Hematopoietic multipotent progenitor cell treated with erythropoietin and hydrocortisone succinate and interleukin-3 and kit ligand, for 17 days (in vitro differentiated cells): Measurements from ENCODE around the gene TIPRL.
A peak's percentile ranks its signal among the peaks of the same experiment; 100 is the strongest.
"Not testable (repeated sequence)": the region's sequence is repeated elsewhere in the genome, so short reads cannot be mapped to it uniquely, and the experiment has no call there.

Source experiments
- DNase-seq: peaks from one replicate; pipeline ENCODE4 v3.0.0-alpha.2; 2015; ENCODE audit warnings: low spot score

The TIPRL gene

GRCh38 chr1:168159251-168159650 lies 19.5 kb upstream of the TIPRL start:
- DNase-seq = no peak

GRCh38 chr1:168159979-168160378 lies 18.8 kb upstream of the TIPRL start:
- no peak for DNase-seq

- peak; percentile 48 for DNase-seq
These were observed 17.3 kb upstream of the TIPRL start for GRCh38 chr1:168161459-168161858.

- DNase-seq = no peak
These were observed 15.1 kb upstream of the TIPRL start for GRCh38 chr1:168163670-168164069.

- no peak for DNase-seq
These were observed 14.0 kb upstream of the TIPRL start for GRCh38 chr1:168164771-168165170.

GRCh38 chr1:168167806-168168205 lies 11.0 kb upstream of the TIPRL start:
- DNase-seq = no peak

GRCh38 chr1:168170564-168171508 lies 7.9 kb upstream of the TIPRL start:
- DNase-seq = no peak

GRCh38 chr1:168172250-168172915 lies 6.4 kb upstream of the TIPRL start:
- DNase-seq = no peak

- DNase-seq = no peak
These were observed 530 bp upstream of the TIPRL start for GRCh38 chr1:168178227-168178637.

GRCh38 chr1:168179438-168180147 lies 831 bp downstream of the TIPRL start:
- DNase-seq = peak; percentile 12

GRCh38 chr1:168180148-168180524 lies 1.4 kb downstream of the TIPRL start:
- DNase-seq = no peak

GRCh38 chr1:168181063-168181720 lies 2.4 kb downstream of the TIPRL start:
- DNase-seq = not testable (repeated sequence)

- no peak for DNase-seq
These were observed 8.4 kb downstream of the TIPRL start for GRCh38 chr1:168187177-168187576.

GRCh38 chr1:168190403-168190802 lies 11.6 kb downstream of the TIPRL start:
- no peak for DNase-seq

GRCh38 chr1:168195199-168196135 lies 16.7 kb downstream of the TIPRL start:
- no peak for DNase-seq

GRCh38 chr1:168199056-168199455 lies 20.3 kb downstream of the TIPRL start:
- DNase-seq = no peak

- DNase-seq = no peak
These were observed 24.3 kb downstream of the TIPRL start for GRCh38 chr1:168202941-168203654.

- no peak for DNase-seq
These were observed 27.3 kb downstream of the TIPRL start for GRCh38 chr1:168206111-168206510.

GRCh38 chr1:168207673-168208072 lies 28.9 kb downstream of the TIPRL start:
- not testable (repeated sequence) for DNase-seq

GRCh38 chr1:168210312-168210711 lies 31.6 kb downstream of the TIPRL start:
- DNase-seq = no peak
